Measurements from ENCODE around the gene MCRIP2.

MCRIP2 gene

GRCh38 chr16:638034-638543, 3.5 kb upstream of the MCRIP2 start:
- Histone ChIP-seq H4K20me1 (ENCODE audit: insufficient read depth, low read length) (no peaks in the 10 kb centered on the region), H3K4me2 (ENCODE audit: low read depth, low read length) (no peak overlapping the region), H3K9me2 (replicated peaks; ENCODE audit: insufficient read depth, low read length) (no peaks in the 10 kb centered on the region), H3K36me3 (replicated peaks; ENCODE audit: insufficient read depth, low read length) (no peaks in the 10 kb centered on the region), H3K27ac (ENCODE audit: low read length) (no peak overlapping the region), H3K27me3 (replicated peaks; ENCODE audit: insufficient read depth, low read length) (no peaks in the 10 kb centered on the region), H3K9ac (ENCODE audit: low read length) (no peak overlapping the region), H3K4me1 (ENCODE audit: low read length) (0 out of 2 replicates have a peak, but pooled peaks cover 12% of the 10 kb centered on the region), H2AFZ (ENCODE audit: low read length) (no peak overlapping the region), H3K4me3 (ENCODE audit: low read length) (no peak overlapping the region), H3F3A (ENCODE audit: insufficient read depth, low read length) (peaks cover 17% of the 10 kb centered on the region), H3K79me2 (ENCODE audit: low read length) (peaks cover 35% of the 10 kb centered on the region), H3K9me3 (replicated peaks; ENCODE audit: insufficient read depth, low read length) (no peaks in the 10 kb centered on the region)
- DNase-seq = no peak
- TF ChIP-seq CTCF (IDR thresholded peaks at IDR 0.05; ENCODE audit: low read length) = no peak
- TF ChIP-seq EZH2phosphoT487 (IDR thresholded peaks at IDR 0.05; ENCODE audit: low read length) = no peak
- no peak for TF ChIP-seq EZH2 (optimal IDR thresholded peaks at IDR 0.05; ENCODE audit: low read depth, low read length)

GRCh38 chr16:638836-639235, 2.8 kb upstream of the MCRIP2 start:
- Histone ChIP-seq H3K36me3 (replicated peaks; ENCODE audit: insufficient read depth, low read length) (no peaks in the 10 kb centered on the region), H3K9me2 (replicated peaks; ENCODE audit: insufficient read depth, low read length) (no peaks in the 10 kb centered on the region), H3K27me3 (replicated peaks; ENCODE audit: insufficient read depth, low read length) (no peaks in the 10 kb centered on the region), H3K9ac (ENCODE audit: low read length) (no peak overlapping the region), H3F3A (ENCODE audit: insufficient read depth, low read length) (peaks cover 17% of the 10 kb centered on the region), H2AFZ (ENCODE audit: low read length) (no peak overlapping the region), H4K20me1 (ENCODE audit: insufficient read depth, low read length) (no peaks in the 10 kb centered on the region), H3K4me1 (ENCODE audit: low read length) (0 out of 2 replicates have a peak, but pooled peaks cover 14% of the 10 kb centered on the region), H3K9me3 (replicated peaks; ENCODE audit: insufficient read depth, low read length) (no peaks in the 10 kb centered on the region), H3K79me2 (ENCODE audit: low read length) (peaks cover 43% of the 10 kb centered on the region), H3K27ac (ENCODE audit: low read length) (no peak overlapping the region), H3K4me3 (ENCODE audit: low read length) (no peak overlapping the region), H3K4me2 (ENCODE audit: low read depth, low read length) (no peak overlapping the region)
- no peak for DNase-seq
- TF ChIP-seq EZH2phosphoT487 (IDR thresholded peaks at IDR 0.05; ENCODE audit: low read length) = no peak
- no peak for TF ChIP-seq CTCF (IDR thresholded peaks at IDR 0.05; ENCODE audit: low read length)
- no peak for TF ChIP-seq EZH2 (optimal IDR thresholded peaks at IDR 0.05; ENCODE audit: low read depth, low read length)

- 0 out of 2 replicates have a peak, but pooled peaks cover 11% of the 10 kb centered on the region for H3K4me1 ChIP-seq (ENCODE audit: low read length)
- no peaks in the 10 kb centered on the region for H4K20me1 ChIP-seq (ENCODE audit: insufficient read depth, low read length)
- H3F3A ChIP-seq (ENCODE audit: insufficient read depth, low read length) = peaks cover 17% of the 10 kb centered on the region
- H3K27me3 ChIP-seq (replicated peaks; ENCODE audit: insufficient read depth, low read length) = no peaks in the 10 kb centered on the region
- TF ChIP-seq CTCF (IDR thresholded peaks at IDR 0.05; ENCODE audit: low read length) (no peak), EZH2phosphoT487 (IDR thresholded peaks at IDR 0.05; ENCODE audit: low read length) (no peak), EZH2 (optimal IDR thresholded peaks at IDR 0.05; ENCODE audit: low read depth, low read length) (no peak)
- DNase-seq = no peak
- H3K4me2 ChIP-seq (ENCODE audit: low read depth, low read length) = peak overlapping the region; percentile 75; the same call in 1 of the 2 replicates
- peaks cover 48% of the 10 kb centered on the region for H3K79me2 ChIP-seq (ENCODE audit: low read length)
- H3K4me3 ChIP-seq (ENCODE audit: low read length) = 0 out of 2 replicates have a peak overlapping the region, but pooled peaks have one; percentile 96
- H3K27ac ChIP-seq (ENCODE audit: low read length) = no peak overlapping the region
- no peaks in the 10 kb centered on the region for H3K9me2 ChIP-seq (replicated peaks; ENCODE audit: insufficient read depth, low read length)
- no peak overlapping the region for H2AFZ ChIP-seq (ENCODE audit: low read length)
- H3K9ac ChIP-seq (ENCODE audit: low read length) = peak overlapping the region; percentile 95
- H3K9me3 ChIP-seq (replicated peaks; ENCODE audit: insufficient read depth, low read length) = no peaks in the 10 kb centered on the region
- no peaks in the 10 kb centered on the region for H3K36me3 ChIP-seq (replicated peaks; ENCODE audit: insufficient read depth, low read length)
Measured at GRCh38 chr16:640614-641013, 1.0 kb upstream of the MCRIP2 start.
